NCI-H69 (cell line): ENCODE measurements around the gene LDLRAD4.
A peak's percentile ranks its signal among the peaks of the same experiment; 100 is the strongest.

Experiments used
- DNase-seq: peaks from one replicate; lab custom pipeline; 2025; lab: John Stamatoyannopoulos, UW

Gene LDLRAD4

DNA sequence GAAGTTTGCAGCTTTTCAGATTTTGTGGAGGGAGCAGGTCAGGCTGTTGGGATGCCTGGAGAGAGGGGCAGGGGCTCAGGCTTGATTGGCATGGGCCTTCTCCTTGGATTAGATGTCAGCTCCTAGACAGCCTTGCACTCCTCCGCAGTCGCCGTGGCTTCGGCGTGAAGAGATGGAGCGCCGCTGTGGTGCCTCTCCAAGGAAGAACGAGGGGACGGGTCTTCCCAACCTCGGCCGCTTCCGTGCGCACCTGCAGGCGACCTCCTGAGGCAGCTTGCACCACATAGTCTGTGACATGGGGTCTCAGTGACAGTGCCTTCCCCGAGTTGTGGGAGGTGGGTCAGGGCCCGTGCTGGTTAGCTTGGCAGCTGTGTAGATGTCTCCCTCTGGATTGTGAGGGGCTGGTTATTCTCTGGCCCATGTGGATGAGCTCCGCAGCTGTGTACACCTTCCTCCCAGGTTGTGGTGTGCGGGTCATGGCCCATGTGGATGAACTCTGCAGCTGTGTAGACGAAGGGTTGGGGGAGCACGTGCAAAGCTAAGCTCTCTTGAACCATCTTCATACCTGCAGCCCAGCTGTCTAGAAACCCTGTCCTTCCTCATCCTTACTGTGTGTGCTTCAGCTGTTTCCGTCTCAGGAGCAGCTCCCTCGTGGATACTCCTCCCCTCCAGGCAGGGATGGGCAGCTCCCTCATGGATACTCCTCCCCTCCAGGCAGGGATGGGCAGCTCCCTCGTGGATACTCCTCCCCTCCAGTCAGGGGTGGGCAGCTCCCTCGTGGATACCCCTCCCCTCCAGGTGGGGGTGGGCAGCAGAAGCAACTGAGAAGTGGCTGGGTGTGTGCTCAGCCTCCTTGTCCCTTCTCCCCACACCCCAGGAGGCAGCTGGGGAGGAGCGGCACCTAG, 170.3 kb downstream of the LDLRAD4 start:
- DNase-seq = no peak

DNA sequence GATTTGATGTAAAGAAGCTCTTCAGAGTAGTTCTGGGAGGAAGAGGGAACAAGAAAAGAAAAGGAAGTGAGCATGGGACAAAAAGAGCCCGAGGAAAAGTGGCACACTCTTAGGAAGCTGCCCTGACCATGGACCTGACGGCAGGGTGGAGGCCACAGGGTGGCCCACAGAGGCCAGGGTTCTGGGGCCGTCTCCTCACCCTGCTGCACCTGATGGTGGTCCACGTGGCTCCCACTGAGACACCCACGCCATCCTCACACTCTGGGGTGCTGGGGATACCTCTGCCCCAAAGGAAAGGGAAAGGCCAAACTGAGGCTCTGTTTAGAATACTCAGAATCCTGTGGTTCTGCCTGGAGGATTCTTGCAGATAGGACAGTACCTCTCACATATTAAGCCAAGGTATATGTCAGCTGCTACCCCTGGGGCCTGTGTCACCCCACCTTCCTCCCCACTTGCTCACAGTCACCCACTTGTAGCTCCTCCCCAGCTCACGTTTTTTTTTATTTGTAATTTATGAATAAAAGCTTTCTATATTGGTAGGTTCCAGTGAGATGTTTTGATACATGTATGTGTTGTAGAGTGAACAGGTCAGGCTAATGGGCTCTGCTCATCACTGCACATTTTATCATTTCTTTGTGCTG, 171.1 kb downstream of the LDLRAD4 start:
- DNase-seq = no peak

DNA sequence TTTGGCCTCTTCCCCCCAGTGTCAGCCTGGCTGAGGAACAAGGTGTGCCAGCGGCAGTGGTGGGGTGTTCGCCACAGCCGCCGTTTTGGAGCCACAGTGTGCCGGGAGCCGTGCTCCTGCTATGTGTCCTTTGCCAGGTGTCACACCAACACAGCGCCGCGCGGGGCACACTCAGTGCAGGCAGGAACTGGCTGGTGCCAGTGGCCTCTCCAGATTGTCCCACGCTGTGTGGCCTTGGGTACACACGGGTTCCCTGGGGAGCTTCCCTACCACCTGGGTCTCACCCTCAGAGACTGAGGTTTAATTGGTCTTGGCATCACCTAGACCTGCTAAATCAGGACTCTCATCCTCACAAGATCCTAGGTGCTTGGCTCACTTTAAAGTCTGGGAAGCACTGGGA, 171.6 kb downstream of the LDLRAD4 start:
- peak; percentile 81 for DNase-seq

DNA sequence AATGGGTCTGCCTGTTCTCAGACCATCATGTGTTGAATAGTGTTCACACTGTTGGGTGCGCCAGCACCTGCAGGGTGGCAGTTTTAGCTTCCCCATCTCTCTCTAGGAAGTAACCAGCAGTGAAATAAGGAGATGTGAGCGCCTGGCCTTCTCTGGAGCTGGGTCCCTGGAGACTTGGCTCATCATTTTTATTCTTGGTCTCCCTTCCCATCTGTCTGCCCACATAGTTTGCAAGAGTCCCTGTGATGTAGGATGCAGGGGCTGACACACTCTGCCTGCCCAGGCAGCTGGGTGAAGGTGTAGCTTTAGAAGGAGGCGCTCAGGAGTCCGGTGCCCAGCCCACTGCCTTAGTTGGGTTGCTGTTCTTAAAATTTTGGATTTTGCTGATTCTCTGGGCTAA, 172.2 kb downstream of the LDLRAD4 start:
- DNase-seq = no peak

DNA sequence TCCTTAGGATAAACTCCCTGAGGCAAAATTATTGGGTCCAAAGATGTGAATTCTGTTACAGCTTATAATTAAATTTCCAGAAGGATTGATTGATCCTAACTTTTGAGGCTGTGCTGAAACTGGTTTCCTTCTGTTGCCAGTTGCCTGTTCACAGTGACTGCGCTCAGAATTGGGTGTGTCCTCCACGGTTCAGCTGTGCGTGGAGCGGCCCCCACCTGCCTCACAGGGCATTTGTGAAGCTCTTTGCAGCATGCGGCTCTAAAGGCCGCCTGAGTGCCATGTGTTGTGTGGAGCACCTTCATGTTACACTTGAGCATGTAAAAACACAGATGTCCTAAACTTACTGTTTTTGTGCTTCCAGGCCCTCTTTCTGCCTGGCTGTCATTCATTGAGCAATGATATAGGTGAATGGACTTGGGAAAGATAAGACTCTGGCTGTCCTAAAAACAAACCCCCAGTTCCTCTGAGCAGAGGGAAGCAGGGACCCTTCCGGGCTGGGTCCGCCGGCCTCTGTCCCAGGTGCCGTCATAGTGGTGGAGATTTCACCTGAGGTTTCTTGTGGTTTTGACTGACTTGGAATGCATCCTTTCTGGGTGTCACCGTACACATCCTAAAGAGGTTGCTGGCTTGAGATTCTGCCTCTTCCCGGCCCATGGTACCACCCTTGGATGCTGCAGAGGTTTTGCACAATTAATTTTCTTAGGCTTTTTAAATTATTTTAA, 173.6 kb downstream of the LDLRAD4 start:
- no peak for DNase-seq

DNA sequence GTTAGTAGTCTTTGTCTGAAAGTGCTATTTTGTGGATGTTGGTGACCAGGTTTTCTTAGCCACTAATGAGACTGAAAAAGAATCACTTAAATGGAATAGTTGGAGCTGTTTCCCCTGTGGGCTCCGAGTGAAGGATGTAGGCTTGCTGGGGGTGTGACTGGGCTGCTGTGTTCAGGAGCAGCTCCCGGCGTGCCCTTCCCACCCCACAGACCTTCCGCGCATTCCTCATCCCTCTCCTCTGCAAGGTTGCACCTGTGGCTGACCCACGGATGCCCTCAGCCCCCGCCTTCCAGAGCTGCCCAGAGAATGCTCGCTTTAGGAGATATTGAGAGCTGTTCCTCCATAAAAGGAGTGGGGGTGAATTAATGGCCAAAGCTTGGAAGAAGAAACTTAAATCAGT, 174.3 kb downstream of the LDLRAD4 start:
- DNase-seq = no peak

DNA sequence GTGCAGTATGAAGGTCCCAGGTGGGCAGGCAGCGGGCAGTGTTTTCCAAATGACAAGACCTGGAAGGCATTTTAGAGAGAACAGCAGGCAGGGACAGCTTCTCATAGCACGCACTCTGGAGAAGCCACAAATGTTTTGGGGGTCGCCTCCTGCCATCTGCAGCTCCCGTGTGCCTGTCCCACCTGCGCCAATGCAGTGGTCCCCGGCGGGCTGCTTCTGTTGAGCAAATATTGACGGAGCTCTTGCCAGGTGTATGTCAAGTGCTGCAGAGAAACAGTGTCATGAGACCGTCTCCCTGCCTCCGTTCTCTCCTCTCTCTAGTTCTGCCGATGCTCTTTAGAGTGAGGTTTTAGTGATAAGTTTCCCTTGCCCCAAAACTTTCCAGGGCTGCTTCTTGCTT, 174.8 kb downstream of the LDLRAD4 start:
- DNase-seq = peak; percentile 50

DNA sequence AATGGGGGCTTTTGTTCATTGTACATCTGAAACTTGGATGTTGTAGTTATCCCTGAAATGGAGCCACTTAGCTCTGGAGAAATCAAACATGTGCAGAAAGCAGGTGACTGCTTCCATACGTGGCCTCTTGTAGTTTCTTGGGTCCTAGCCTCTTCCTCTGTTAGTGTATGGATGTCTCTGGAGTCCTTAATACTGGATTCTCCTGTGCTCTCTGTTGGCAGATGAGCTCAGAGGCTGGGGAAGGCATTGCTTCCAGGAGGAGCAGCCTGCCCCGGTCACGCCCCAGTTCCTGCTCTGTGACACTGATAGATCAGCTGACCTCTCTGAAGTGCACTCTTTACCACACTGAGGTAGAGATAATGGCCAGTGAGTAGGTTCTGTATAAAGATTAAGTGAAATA, 176.2 kb downstream of the LDLRAD4 start:
- DNase-seq = peak; percentile 25

DNA sequence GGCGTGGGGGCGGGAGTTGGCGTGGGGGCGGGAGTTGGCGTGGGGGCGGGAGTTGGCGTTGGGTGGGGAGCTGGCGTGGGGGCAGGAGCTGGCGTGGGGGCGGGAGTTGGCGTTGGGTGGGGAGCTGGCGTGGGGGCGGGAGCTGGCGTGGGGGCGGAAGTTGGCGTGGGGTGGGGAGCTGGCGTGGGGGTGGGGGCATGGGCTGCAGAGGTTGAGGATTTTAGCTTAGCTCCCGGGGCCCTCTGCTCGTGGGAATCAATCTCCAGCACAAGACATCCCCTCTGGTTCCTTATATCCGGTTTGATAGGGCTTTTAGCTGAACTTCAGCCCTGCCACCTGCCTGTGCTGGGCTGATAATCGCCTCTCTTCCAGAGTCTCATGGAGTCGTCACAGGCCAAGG, 177.0 kb downstream of the LDLRAD4 start:
- DNase-seq = no peak

DNA sequence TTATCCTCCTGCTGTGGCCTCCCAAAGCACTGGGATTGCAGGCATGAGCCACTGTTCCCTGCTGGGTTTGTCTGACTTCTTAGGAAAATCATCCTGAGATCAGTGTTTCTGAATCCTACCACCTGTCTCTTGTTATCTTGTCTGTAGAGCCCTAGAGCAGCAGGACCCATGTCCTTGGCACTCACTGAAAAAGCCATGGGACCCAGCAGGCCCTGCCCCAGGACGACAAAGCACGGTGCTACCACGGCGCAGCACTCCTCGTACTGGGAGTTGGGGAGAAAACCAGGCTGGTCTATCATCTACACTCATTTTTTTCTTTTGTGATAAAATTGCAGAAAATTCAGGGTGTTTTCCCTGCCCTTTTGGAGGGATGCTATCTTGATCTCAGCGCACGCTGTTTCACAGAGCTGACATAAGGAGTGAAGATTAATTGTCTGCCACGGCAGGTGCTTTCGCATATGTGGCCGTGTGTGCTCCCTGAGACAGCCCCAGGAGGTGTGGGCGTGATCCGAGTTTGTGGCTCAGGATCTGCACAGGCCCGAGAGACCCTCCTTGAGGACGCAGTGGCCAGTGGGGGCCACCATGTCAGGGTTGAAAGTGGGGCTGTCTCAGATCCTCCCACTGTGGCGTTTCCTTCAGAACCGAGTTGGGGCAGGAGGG, 179.1 kb downstream of the LDLRAD4 start:
- peak; percentile 23 for DNase-seq

DNA sequence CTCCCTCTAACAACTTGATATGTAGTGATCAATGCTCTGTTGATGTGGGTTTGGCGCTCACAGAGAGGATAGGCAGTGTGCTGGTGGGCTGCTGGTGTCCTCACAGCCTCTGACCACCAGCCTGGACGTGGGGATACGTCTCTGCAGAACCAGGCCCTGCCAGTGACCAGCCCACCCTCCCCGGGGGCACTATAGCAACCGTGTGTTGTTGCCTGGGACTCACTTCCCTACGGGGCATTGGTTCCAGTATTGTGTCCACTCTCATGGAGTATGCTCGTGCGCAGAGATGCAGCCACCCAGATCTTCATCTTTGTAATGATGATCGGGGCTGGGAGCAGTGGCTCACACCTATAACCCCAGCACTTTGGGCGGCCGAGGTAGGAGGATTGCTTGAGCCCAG, 180.1 kb downstream of the LDLRAD4 start:
- DNase-seq = no peak

DNA sequence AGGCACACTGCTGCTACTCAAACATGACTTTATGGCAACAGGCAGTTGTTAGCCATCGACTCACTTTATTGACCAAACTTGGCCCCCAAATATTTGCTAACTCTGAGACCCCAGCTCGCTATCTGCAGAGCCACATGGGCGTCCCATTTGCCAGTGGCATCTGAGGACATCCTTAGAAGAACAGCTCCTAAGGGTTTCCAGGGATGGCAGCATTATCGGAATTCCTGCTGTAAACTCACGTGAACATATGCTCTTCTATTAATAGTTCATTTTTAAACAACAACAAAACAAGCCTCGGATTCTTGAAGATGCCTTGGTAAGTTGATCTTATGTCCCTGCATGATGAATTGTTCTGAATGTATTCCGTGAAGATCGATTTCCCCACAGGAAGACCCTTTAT, 181.0 kb downstream of the LDLRAD4 start:
- no peak for DNase-seq

DNA sequence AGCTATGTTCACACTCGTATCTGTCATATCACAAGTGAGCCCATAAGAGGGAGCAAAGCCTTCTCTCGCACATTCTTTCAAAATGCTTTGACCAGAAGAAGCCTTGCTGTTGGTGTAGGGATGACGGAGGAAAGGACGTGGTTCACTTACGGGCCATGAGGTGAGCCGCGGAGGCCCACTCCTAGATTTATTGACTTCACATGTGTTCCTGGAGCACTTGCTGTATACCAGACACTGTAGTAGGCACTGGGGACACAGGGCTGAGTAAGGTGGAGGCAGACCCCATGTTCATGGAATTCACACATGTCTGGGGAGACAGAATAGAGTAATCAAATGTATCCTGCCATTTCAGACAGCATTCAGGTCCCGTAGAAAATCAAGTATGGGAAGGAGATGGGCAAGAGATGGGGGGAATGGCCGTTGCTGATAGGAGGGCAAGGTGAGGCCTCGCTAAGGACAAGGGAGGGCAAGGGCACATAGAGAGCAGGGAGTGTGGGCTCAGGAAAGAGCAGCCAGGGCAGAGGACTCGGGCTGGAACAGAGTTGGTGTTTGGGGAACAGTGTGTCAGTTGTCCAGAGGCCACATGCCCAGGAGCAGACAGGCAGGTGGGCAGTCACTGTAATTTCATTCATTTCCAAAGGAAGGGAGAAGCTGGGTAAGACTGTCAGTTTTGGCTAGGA, 182.2 kb downstream of the LDLRAD4 start:
- DNase-seq = no peak

DNA sequence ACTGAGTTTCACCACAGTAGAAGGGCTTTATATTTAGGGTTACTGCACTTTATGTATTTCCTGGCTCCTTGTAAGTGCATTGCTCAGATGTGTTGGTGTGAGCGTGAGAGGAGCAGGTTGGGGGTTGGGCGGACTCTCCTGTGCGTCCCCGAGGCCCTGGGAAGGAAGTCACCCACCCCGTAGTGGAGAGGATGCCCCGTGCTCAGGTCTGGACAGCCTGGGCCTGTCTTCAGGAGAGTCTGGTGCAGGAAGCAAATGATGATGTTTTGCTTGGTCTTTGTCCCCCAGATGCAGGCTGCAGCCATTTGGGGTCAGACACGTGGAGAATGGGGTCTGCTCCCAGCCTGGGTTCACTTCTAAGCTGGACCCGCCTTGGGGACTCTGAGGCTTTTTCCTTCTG, 182.8 kb downstream of the LDLRAD4 start:
- no peak for DNase-seq

DNA sequence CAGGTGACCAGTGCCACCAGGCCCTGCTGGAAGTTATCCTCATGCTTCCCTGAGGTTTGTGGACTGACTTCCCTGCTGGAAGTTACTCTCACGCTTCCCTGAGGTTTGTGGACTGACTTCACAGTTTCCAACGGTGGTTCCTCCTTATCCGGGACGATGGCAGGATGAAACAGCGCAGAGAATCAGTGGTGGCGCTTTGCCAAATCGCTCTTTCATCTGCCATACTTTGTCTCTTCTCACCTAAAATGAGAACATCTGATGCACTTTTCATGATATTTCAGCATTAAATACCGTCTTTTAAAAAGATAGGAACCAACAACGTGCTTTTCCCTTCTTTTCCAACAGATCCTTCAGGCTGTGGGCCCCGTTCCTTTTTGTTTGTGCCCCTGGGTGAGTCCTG, 183.3 kb downstream of the LDLRAD4 start:
- DNase-seq = no peak

DNA sequence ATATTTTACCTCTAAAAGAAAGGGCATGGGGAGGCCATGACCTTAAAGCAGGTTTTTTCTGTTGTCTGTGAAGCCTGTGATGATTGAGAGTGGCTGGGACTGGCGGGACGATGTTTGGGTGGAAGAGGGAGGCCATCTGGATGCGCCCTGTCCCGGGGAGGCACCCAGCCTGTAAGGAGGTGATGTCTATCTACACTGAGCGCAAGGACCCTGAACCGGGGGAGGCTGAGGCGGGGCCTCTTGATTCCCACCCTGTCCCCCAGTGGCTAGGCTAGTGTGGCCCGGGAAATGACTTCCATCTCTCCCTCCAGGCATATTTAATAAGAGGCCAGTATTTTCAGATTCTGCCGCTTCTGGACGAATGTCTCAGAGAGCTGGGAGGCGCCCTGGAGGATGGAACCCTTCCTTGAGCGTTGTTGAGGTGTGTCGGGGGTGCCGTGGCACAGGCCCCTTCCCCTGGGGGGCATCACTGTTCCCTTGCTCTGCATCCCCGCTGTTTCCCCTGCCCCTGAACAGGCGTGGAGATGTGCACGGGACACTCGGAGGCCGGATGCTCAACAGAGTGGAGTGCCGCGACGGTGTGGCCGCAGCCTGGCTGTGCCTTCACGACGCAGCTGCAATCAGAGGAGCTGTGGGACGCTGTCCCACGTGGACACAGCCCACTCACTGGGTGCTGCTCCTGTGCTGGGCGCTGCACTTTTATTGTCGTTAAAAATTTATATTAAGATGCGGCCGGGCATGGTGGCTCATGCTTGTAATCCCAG, 185.4 kb downstream of the LDLRAD4 start:
- DNase-seq = no peak

DNA sequence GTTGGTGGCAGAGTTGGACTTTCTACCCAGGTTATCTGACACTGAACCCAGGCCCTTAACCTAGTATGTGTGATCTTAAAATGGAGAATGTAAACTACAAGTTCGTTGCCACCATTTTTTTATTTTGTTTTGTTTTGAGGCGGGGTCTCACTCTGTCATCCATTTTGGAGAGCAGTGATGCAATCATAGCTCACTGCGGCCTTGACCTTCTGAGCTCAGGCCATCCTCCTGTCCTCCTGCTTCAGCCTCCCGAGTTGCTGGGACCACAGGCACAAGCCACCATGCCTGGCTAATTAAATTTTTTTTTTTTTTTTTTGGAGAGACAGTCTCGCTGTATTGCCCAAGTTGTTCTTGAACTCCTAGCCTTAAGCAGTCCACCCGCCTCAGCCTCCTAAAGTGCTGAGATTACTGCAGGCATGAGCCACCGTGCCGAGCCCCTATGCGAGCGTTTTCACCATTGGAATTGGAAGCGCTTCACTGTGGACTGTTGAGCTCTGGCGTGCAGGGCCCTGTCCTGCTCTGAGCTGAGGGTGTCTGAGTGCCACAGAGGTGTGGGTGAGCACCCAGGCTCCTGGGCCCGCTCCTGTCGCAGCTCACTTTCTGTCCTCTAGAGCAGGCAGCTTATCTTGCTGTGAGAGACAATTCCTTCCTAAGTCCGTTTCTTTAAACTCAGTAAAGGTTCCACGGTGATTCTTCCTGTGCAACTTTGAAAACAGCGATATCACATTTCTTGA, 186.9 kb downstream of the LDLRAD4 start:
- DNase-seq = no peak

DNA sequence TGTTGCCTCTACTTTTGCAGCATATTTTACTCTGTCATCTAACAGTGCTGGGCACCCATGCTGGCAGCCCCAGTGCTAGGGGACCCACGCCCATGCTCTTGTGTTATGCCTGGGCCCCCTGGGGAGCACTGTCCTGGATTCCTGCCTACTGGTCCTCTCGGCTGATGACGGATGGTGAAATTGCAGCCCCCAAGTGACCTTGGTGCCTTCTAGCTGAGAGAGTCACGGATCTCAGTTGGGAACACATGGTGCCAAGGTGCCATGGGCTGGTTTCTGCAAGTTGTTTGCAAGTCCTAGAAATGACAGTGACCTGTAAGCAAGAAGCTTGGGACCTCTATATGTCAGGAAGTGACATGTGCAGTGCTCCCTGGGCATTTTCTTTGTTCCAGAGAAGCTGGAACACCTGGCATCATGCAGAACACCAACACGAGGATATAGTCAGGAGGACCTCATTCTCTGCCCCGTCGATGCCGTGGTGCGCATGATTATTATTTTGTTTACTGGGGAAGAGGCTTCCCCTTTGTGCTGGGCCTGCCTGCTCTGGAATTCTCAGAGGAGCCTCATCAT, 187.6 kb downstream of the LDLRAD4 start:
- DNase-seq = no peak

DNA sequence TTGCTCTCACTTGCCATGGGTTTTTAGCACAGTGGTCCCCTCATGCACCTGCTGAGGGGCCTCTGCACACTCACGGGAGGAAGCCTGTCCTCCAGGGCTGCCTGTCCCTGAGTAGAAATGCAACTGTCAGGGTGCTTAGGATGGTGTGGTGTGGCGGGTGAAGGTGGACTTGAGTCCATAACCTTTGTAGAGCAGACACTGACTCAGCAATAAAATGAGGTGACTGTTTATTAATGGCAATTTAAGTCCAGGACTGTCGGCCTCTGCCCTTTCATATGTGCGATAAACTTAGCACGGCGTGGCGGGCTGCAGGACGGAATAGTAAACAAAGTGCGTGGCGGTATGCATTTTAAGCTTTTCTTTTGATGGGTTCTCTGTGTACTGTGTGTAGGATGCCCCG, 188.2 kb downstream of the LDLRAD4 start:
- no peak for DNase-seq

DNA sequence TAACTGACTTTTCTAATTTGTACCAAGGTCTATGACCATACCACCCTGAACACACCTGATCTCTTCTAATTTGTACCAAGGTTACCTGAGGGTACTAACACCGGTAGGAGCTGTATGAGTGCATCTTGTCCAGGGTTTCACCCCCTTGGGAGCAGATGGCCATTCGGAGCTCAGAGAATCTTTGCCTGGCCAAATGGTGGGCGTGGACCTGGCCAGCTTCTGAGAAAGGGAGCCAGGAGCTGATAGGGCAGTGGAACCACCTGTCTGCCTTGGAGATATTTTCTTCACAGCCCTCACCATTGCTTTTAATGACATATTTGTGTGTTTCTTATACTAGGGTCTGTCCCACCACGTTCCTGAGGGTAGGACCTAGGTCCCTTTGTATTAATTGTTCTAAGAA, 188.9 kb downstream of the LDLRAD4 start:
- DNase-seq = no peak
